GM23248 (cell line): ENCODE results near the gene AMBRA1.

ENCODE experiments used
- EZH2 ChIP-seq: fragments of 200-600 bp; sonication (generic); IDR thresholded peaks from 2 replicates; pipeline ENCODE4 v1.6.1; 2018; ENCODE audit warnings: antibody characterized with exemption, mild to moderate bottlenecking; ENCODE audit not compliant: insufficient read depth, poor library complexity, severe bottlenecking
- EZH2phosphoT487 ChIP-seq: fragments of 200-600 bp; sonication (generic); IDR thresholded peaks from 2 replicates; pipeline ENCODE4 v1.6.1; 2018; ENCODE audit warnings: antibody characterized with exemption, moderate library complexity, mild to moderate bottlenecking, low read depth; ENCODE audit not compliant: insufficient read depth

DNA sequence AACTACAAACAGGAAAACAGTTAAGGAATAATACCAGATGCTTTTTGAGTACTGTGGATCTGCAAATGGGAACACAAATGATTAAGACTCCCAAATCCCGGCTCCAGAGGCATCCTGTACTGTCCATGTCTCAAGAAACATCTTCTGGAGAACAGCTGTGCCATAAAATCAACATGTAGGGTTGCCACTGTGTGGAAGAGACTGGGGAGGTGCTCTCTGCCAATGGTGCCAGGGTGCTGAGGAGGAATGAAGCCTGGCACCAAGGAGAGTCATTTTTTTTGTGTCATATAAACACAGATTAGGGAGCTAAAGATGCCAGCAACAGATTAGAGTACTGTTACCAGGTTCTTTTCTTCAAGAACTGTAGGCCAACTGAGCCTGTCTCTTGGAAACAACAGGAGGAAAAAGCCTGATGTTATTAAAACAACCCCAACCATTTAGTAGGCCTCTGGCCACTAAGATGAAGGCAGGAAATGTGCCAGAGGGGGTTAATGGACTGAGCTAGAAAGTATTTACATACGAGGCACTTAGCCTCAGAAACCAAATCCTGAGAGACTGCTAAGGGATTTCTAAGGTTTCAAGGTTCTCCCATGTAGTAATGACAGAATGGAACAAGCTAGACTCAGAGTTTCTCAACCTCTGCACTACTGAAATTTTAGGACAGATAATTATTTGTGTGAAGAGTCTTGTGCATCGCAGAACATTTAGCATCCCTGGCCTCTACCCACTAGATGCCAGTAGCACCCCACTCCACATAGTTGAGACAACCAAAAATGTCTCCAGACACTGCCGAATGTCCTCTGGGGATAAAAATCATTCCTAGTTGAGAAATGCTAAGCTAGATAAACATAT, 147.7 kb downstream of the AMBRA1 start:
- no peak for TF ChIP-seq EZH2
- no peak for TF ChIP-seq EZH2phosphoT487
